H9 (cell line): Measurements from ENCODE around the gene BICDL1. TPM values are rescaled to one million over a fixed set of nuclear protein-coding genes. Genes with fewer than 3 reads are reported as not detected.

Experiments
- DNase-seq: peaks from one replicate; pipeline ENCODE4 v3.0.0-alpha.2; 2017
- H2AFZ ChIP-seq: one replicate; pipeline ENCODE4 v1.6.1; 2013; ENCODE audit warnings: mild to moderate bottlenecking, low read length, control low read depth, moderate library complexity
- H2AK5ac ChIP-seq: 2 replicates; pipeline ENCODE4 v1.6.1; 2013; ENCODE audit warnings: low read length, control low read depth, mixed read lengths; ENCODE audit not compliant: insufficient read length
- H2BK120ac ChIP-seq: one replicate; pipeline ENCODE4 v1.6.1; 2013; ENCODE audit warnings: low read depth, mild to moderate bottlenecking, low read length, control low read depth, inconsistent platforms; ENCODE audit not compliant: poor library complexity, severe bottlenecking
- H2BK12ac ChIP-seq: 2 replicates; pipeline ENCODE4 v1.6.1; 2013; ENCODE audit warnings: low read length, control low read depth, mixed read lengths, low read depth; ENCODE audit not compliant: insufficient read length
- H2BK15ac ChIP-seq: 2 replicates; pipeline ENCODE4 v1.6.1; 2013; ENCODE audit warnings: low read depth, low read length, control low read depth
- H2BK20ac ChIP-seq: one replicate; pipeline ENCODE4 v1.6.1; 2013; ENCODE audit warnings: low read depth, mild to moderate bottlenecking, low read length, control low read depth, inconsistent platforms; ENCODE audit not compliant: poor library complexity, severe bottlenecking
- H2BK5ac ChIP-seq: 2 replicates; pipeline ENCODE4 v1.6.1; 2013; ENCODE audit warnings: low read length, control low read depth, mixed read lengths; ENCODE audit not compliant: insufficient read length
- H3K14ac ChIP-seq: 2 replicates; pipeline ENCODE4 v1.6.1; 2013; ENCODE audit warnings: low read length, control low read depth; ENCODE audit not compliant: insufficient read depth
- H3K18ac ChIP-seq: 2 replicates; pipeline ENCODE4 v1.6.1; 2013; ENCODE audit warnings: low read depth, mild to moderate bottlenecking, mixed read lengths, low read length, control low read depth; ENCODE audit not compliant: insufficient read length
- H3K23ac ChIP-seq: 2 replicates; pipeline ENCODE4 v1.6.1; 2013; ENCODE audit warnings: low read length, control low read depth, mixed read lengths, low read depth; ENCODE audit not compliant: insufficient read length
- H3K23me2 ChIP-seq: 2 replicates; pipeline ENCODE4 v1.6.1; 2013; ENCODE audit warnings: low read depth, mild to moderate bottlenecking, mixed read lengths, low read length, control low read depth; ENCODE audit not compliant: insufficient read length, poor library complexity, severe bottlenecking
- H3K27ac ChIP-seq: 2 replicates; pipeline ENCODE4 v1.5.1; 2013; ENCODE audit warnings: low read length, control low read depth, mixed read lengths, low read depth; ENCODE audit not compliant: insufficient read length
- H3K27me3 ChIP-seq: 2 replicates; pipeline ENCODE4 v1.6.1; 2013; ENCODE audit warnings: low read length, control low read depth, inconsistent platforms; ENCODE audit not compliant: insufficient read depth
- H3K4ac ChIP-seq: 2 replicates; pipeline ENCODE4 v1.6.1; 2013; ENCODE audit warnings: low read depth, mild to moderate bottlenecking, control low read depth, inconsistent platforms, low read length, moderate library complexity
- H3K4me1 ChIP-seq: 2 replicates; pipeline ENCODE4 v1.6.1; 2013; ENCODE audit warnings: low read length, control low read depth, inconsistent platforms; ENCODE audit not compliant: insufficient read depth
- H3K4me2 ChIP-seq: 2 replicates; pipeline ENCODE4 v1.6.1; 2013; ENCODE audit warnings: low read length, control low read depth, mixed read lengths; ENCODE audit not compliant: insufficient read length, insufficient read depth
- H3K56ac ChIP-seq: 2 replicates; pipeline ENCODE4 v1.6.1; 2013; ENCODE audit warnings: low read depth, mild to moderate bottlenecking, mixed read lengths, low read length, control low read depth; ENCODE audit not compliant: insufficient read length
- H3K79me1 ChIP-seq: 2 replicates; pipeline ENCODE4 v1.6.1; 2013; ENCODE audit warnings: low read depth, mild to moderate bottlenecking, moderate library complexity, low read length, control low read depth, inconsistent platforms; ENCODE audit not compliant: insufficient read depth, poor library complexity, severe bottlenecking
- H3K79me2 ChIP-seq: 2 replicates; pipeline ENCODE4 v1.6.1; 2013; ENCODE audit warnings: low read length, control low read depth, inconsistent platforms; ENCODE audit not compliant: insufficient read depth
- H3K9ac ChIP-seq: 2 replicates; pipeline ENCODE4 v1.6.1; 2013; ENCODE audit warnings: low read length, control low read depth, mixed read lengths; ENCODE audit not compliant: insufficient read length; ENCODE audit errors: extremely low read depth
- H3K9me3 ChIP-seq: one replicate; pipeline ENCODE4 v1.6.1; 2013; ENCODE audit warnings: low read depth, low read length, inconsistent platforms; ENCODE audit not compliant: control insufficient read depth
- H3T11ph ChIP-seq: one replicate; pipeline ENCODE4 v1.6.1; 2013; ENCODE audit warnings: mild to moderate bottlenecking, low read length, control low read depth, inconsistent platforms
- H4K20me1 ChIP-seq: one replicate; pipeline ENCODE4 v1.6.1; 2013; ENCODE audit not compliant: control insufficient read depth, insufficient read length, insufficient read depth
- H4K5ac ChIP-seq: 2 replicates; pipeline ENCODE4 v1.6.1; 2013; ENCODE audit warnings: low read depth, mild to moderate bottlenecking, mixed read lengths, low read length, control low read depth; ENCODE audit not compliant: insufficient read length
- H4K8ac ChIP-seq: replicated peaks from 2 replicates; pipeline ENCODE4 v1.6.1; 2013; ENCODE audit warnings: low read length, control low read depth, mixed read lengths, low read depth; ENCODE audit not compliant: insufficient read length
- H4K91ac ChIP-seq: 2 replicates; pipeline ENCODE4 v1.6.1; 2013; ENCODE audit warnings: low read depth, mild to moderate bottlenecking, moderate library complexity, mixed read lengths, low read length, control low read depth; ENCODE audit not compliant: insufficient read length
- H3K27ac Mint-ChIP-seq, 3 experiments: 2 replicates in 2 of 3; 3 replicates in 1 of 3; pipeline ENCODE4 v1.8.0; 2020 to 2021; ENCODE audit warnings: mixed read lengths in 3 of 3, mild to moderate bottlenecking in 1 of 3, moderate library complexity in 1 of 3
- H3K27me3 Mint-ChIP-seq: 2 replicates; pipeline ENCODE4 v1.8.0; 2021; ENCODE audit warnings: low read depth, mild to moderate bottlenecking, moderate library complexity, mixed read lengths
- H3K36me3 Mint-ChIP-seq, 3 experiments: 2 replicates in 2 of 3; 3 replicates in 1 of 3; pipeline ENCODE4 v1.8.0; 2020 to 2021; ENCODE audit warnings: low read depth in 3 of 3, mixed read lengths in 3 of 3; ENCODE audit not compliant: insufficient read depth in 1 of 3
- H3K4me1 Mint-ChIP-seq, 2 experiments: 2 replicates each; pipeline ENCODE4 v1.8.0; 2020; ENCODE audit warnings: mixed read lengths in 2 of 2
- H3K4me3 Mint-ChIP-seq, 2 experiments: 2 replicates in 1 of 2; 3 replicates in 1 of 2; pipeline ENCODE4 v1.8.0; 2020 to 2021; ENCODE audit warnings: mild to moderate bottlenecking in 2 of 2, mixed read lengths in 2 of 2, moderate library complexity in 1 of 2
- H3K9me3 Mint-ChIP-seq, 2 experiments: 2 replicates in 1 of 2; 3 replicates in 1 of 2; pipeline ENCODE4 v1.8.0; 2020; ENCODE audit warnings: mild to moderate bottlenecking in 2 of 2, mixed read lengths in 2 of 2, moderate library complexity in 1 of 2
- WGBS: extraction: QIAGEN DNeasy Blood & Tissue Kit; methylation state at CpG from one replicate; pipeline ENCODE4 v1.1.7; 2013; ENCODE audit warnings: missing lambda C conversion rate, low lambda C conversion rate, mixed read lengths; ENCODE audit not compliant: insufficient read length; ENCODE audit errors: extremely low coverage; 5-methylcytosine and 5-hydroxymethylcytosine counted together
- total RNA-seq: library from RNA; stranded (reverse); gene quantifications from 2 replicates; pipeline ENCODE4 v1.2.1, GENCODE V29; 2021
- TF ChIP-seq, protein P1 (sequence below): fragments of 200-600 bp; sonication (generic); conservative IDR thresholded peaks from 3 replicates; pipeline ENCODE4 v1.8.0; 2021; ENCODE audit warnings: antibody characterized with exemption, mild to moderate bottlenecking

The BICDL1 gene
- total RNA-seq, 1 experiment from 2014 or later, result 13.8 TPM

DNA sequence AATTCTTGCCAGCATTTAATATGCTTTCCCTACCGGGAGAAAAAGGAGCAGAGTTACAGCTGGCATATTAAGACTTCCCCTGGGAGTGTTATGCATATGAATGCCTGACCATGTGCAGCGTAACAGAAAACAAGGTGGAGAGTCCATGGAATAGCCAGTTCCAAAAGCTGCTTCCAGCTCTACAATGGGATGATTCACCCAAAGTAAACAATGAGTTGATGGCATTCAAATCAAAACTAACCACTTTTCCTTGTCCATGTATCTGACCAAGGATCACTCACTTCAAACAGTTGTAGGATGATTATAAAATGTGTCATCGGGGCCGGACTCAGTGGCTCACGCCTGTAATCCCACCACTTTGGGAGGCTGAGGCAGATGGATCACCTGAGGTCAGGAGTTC is 48.1 kb upstream of the BICDL1 start:
- H2AK5ac ChIP-seq, result no peak overlapping the region
- H3K27me3 ChIP-seq, result no peaks in the 10 kb centered on the region
- H4K8ac ChIP-seq, result no peak overlapping the region
- no peak overlapping the region for H3T11ph ChIP-seq
- no peak overlapping the region for H2BK20ac ChIP-seq
- no peak overlapping the region for H2BK5ac ChIP-seq
- H2AFZ ChIP-seq, result no peak overlapping the region
- no peaks in the 10 kb centered on the region for H3K9me3 ChIP-seq
- H4K5ac ChIP-seq, result no peak overlapping the region
- H2BK15ac ChIP-seq, result no peak overlapping the region
- no peak overlapping the region for H3K18ac ChIP-seq
- H3K4me1 Mint-ChIP-seq, result peaks cover 7 to 10% of the 10 kb centered on the region in 2 experiments
- no peak overlapping the region for H2BK120ac ChIP-seq
- no peak overlapping the region for H4K91ac ChIP-seq
- no peaks in the 10 kb centered on the region for H3K23me2 ChIP-seq
- DNase-seq, result no peak
- H3K14ac ChIP-seq, result no peak overlapping the region
- H3K27ac Mint-ChIP-seq, result no peak overlapping the region; a peak in 1 of 7 replicates
- no peaks in the 10 kb centered on the region for H3K79me2 ChIP-seq
- no peak overlapping the region for H3K27ac ChIP-seq
- no CpG with 5 or more reads among the region's 5 CpGs for WGBS
- H3K4me1 ChIP-seq, result no peaks in the 10 kb centered on the region
- TF ChIP-seq, protein P1, sequence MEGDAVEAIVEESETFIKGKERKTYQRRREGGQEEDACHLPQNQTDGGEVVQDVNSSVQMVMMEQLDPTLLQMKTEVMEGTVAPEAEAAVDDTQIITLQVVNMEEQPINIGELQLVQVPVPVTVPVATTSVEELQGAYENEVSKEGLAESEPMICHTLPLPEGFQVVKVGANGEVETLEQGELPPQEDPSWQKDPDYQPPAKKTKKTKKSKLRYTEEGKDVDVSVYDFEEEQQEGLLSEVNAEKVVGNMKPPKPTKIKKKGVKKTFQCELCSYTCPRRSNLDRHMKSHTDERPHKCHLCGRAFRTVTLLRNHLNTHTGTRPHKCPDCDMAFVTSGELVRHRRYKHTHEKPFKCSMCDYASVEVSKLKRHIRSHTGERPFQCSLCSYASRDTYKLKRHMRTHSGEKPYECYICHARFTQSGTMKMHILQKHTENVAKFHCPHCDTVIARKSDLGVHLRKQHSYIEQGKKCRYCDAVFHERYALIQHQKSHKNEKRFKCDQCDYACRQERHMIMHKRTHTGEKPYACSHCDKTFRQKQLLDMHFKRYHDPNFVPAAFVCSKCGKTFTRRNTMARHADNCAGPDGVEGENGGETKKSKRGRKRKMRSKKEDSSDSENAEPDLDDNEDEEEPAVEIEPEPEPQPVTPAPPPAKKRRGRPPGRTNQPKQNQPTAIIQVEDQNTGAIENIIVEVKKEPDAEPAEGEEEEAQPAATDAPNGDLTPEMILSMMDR, result no peak
- no peaks in the 10 kb centered on the region for H3K9me3 Mint-ChIP-seq
- no peaks in the 10 kb centered on the region for H3K79me1 ChIP-seq
- H3K9ac ChIP-seq, result no peak overlapping the region
- no peak overlapping the region for H3K56ac ChIP-seq
- no peaks in the 10 kb centered on the region for H4K20me1 ChIP-seq
- H3K36me3 Mint-ChIP-seq, result no peaks in the 10 kb centered on the region
- no peak overlapping the region for H2BK12ac ChIP-seq
- H3K23ac ChIP-seq, result no peak overlapping the region
- H3K4me3 Mint-ChIP-seq, result no peak overlapping the region
- H3K4ac ChIP-seq, result no peak overlapping the region
- no peaks in the 10 kb centered on the region for H3K27me3 Mint-ChIP-seq
- no peak overlapping the region for H3K4me2 ChIP-seq
